GM18951 (cell line): ENCODE results near the gene SLC12A3.
"Not testable (repeated sequence)": the region's sequence is repeated elsewhere in the genome, so short reads cannot be mapped to it uniquely, and the experiment has no call there.

Experiments
- POLR2A ChIP-seq: IDR thresholded peaks from 4 replicates; pipeline ENCODE4 v1.6.1; 2011; ENCODE audit warnings: mild to moderate bottlenecking; ENCODE audit not compliant: insufficient read length, insufficient read depth; ENCODE audit errors: extremely low read depth
- in situ Hi-C: fragments of 300-500 bp; cut with MboI; formaldehyde crosslinking; loops from one replicate; pipeline ENCODE4 v1.12.0; 2022; ENCODE audit warnings: low sequenced_read_pairs, mixed read lengths, inconsistent platforms; ENCODE audit not compliant: unreplicated experiment

SLC12A3 gene

DNA sequence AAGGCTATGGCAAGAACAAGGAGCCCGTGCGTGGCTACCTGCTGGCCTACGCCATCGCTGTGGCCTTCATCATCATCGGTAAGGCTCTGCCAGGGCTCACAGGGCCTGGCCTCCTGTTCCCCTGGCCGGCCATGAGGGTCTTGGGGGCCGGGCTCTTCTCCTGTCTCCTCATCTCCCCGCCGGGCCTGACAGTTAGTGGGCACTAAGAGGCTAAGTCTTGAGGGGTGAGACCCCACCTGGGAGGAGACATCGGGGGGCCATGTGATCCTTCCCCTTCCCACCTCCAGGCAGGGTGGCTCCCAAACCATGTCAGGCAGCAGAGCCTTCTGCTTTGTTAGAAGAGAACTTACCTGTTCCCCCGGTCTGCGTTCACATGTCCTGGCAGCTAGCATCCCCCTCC is 15.2 kb downstream of the SLC12A3 start:
- TF ChIP-seq POLR2A: no peak
- in situ Hi-C loops: no loop called here

DNA sequence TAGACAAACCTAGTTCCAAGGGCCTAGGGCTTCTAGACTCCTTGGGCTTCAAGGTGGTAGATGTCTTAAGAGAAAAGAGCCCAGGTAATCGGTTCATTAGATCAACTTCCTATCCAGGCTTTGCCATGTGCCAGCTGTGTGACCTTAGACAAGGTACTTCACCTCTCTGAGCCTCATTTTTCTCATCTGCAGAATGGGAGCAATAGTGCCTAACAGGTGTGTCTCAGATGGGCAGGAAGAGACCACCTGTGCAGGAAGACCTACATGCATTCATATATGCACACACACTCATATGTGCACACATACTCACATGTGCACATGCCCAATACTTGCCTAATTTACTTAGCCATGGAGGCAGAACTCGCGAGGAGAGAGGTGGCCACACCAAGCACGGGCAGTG is 15.7 kb downstream of the SLC12A3 start:
- in situ Hi-C loops: no loop called here
- TF ChIP-seq POLR2A: no peak

DNA sequence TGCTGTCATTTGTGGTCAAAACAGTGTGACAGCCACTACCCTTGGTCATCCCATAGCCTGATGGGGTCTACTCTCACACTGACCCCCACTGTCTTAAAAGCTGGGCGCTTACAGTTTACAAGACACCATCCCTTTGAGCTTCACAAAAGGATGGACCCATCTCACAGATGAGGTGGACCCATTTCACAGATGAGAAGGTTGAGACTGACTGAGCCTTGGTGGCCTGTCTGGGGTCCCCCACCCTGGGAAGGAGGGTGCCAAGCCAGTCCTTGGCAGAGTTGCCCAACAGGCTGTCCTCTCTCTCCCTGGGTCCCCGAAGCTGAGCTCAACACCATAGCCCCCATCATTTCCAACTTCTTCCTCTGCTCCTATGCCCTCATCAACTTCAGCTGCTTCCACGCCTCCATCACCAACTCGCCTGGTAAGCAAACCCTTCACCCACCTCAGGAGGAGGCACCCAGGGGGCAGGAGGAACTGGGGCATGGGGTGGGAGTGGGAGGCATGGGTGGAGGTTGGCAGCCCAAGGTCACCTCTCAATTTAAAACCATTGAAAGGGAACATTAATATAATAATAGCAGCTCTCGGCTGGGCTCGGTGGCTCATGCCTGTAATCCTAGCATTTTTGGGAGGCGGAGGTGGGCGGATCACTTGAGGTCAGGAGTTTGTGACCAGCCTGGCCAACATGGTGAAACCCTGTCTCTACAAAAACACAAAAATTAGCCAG is 17.2 kb downstream of the SLC12A3 start:
- no peak for TF ChIP-seq POLR2A
- in situ Hi-C loops: no loop called here

DNA sequence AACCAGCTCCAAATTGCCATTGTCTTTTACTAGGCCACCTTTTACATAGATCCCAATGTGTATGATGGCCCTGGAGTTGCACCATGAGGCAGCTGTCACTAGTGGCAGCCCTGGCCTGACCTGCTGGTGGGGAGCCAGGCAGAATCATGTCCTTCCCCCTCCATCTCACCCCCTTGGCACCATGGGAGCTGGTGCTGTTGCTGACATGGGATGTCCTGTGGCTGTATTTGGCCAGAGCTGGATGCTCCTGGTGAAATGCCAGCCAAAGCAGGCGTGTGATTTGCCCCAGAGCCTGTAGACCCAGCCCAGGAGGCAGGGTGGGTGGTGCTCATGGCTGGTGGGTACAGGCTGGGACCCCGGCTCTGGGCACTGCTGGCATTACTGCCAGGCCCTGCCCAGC is 18.6 kb downstream of the SLC12A3 start:
- in situ Hi-C loops: no loop called here
- TF ChIP-seq POLR2A: no peak

DNA sequence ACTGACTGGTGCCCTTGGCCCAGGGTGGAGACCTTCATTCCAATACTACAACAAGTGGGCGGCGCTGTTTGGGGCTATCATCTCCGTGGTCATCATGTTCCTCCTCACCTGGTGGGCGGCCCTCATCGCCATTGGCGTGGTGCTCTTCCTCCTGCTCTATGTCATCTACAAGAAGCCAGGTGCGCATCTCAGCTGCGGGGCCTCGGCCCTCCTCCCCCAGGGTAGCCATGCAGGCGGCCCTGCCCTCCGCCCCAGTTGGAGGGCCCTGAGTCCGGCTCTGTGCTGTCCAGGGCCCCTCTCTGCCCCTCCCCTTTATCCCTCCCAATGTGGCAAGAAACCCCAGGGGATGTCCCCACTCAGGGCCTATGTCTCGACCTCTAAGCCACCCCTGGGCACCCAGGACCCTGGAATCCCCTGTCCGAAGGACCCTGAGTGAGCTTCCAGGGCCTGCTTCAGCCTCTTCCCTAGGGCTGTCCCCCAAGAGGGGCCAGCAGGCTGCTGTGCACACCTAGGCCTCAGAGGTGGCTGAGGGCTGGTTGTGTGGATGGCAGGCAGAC is 19.1 kb downstream of the SLC12A3 start:
- TF ChIP-seq POLR2A: no peak
- in situ Hi-C loops: no loop called here

DNA sequence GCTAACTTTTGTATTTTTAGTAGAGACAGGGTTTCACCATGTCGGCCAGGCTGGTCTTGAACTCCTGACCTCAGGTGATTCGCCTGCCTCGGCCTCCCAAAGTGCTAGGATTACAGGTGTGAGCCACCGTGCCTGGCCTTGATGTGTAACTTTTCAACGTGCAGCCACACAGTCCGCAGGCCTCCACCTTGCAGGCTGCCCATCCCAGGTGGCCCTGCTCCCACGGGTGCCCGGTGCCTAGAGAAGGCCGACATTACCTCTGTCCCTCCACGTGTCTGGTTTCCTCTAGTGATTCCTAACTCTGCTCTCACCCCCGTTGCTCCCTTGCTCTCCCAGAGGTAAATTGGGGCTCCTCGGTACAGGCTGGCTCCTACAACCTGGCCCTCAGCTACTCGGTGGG is 19.9 kb downstream of the SLC12A3 start:
- in situ Hi-C loops: not testable (repeated sequence)

DNA sequence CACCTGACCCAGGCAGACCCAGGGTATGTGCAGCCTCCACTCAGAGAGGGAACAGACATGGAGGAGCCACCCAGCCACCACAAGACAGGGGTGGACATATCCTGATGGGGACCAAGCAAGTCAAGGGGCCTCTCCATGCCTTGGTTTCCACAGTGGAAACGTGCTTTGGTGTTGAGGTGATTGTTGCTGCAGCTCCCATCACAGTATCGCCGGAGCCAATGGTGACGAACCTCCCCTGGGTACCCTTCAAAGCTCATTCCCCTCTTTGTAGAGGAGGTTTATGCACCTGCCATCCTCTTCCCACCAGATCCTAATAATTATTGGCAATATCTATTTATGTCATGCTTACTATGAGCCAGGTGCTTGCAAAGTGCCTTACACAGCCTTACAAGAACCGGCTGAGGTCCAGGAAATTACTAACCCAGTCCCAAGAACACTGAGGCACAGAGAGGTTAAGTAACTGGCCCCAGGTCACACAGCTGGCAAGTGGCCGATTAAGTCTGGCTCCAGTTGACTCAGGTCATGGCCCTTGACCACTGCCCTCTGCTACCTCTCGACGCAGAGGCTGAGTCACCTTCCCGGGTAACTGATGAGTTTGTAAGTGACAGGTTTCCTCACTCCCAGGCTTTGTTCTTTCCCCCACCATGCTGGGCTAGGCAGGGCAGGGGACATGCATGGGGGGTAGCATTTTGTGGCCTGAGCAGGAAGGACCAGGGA is 20.6 kb downstream of the SLC12A3 start:
- no peak for TF ChIP-seq POLR2A
- in situ Hi-C loops: no loop called here

DNA sequence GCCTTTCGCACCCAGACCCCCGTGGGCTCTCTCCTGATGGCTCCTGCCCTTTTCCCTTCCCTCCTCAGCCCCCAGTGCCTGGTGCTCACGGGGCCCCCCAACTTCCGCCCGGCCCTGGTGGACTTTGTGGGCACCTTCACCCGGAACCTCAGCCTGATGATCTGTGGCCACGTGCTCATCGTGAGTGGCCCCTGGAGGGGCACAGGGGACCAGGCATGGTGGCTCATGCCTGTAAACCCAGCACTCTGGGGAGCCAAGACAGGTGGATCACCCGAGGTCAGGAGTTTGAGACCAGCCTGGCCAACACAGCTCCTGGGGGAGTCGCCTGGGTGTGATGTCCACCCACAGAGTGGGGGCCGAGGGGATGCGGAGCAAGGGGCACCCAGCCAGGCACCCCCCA is 21.3 kb downstream of the SLC12A3 start:
- in situ Hi-C loops: no loop called here
- TF ChIP-seq POLR2A: no peak

DNA sequence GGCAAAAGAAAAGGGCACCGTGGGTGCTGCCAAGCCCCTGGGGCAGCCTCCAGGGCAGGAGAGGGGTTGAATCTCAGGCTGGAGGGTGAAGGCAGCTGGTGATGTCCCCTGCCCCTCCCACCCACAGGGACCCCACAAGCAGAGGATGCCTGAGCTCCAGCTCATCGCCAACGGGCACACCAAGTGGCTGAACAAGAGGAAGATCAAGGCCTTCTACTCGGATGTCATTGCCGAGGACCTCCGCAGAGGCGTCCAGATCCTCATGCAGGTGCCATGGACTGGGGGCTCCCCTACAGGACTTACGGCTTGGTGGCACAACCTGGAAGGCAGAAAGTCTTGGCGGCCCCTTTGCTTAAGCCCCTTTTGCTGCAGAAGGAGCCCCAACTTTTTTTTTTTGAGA is 21.8 kb downstream of the SLC12A3 start:
- no peak for TF ChIP-seq POLR2A
- in situ Hi-C loops: no loop called here

DNA sequence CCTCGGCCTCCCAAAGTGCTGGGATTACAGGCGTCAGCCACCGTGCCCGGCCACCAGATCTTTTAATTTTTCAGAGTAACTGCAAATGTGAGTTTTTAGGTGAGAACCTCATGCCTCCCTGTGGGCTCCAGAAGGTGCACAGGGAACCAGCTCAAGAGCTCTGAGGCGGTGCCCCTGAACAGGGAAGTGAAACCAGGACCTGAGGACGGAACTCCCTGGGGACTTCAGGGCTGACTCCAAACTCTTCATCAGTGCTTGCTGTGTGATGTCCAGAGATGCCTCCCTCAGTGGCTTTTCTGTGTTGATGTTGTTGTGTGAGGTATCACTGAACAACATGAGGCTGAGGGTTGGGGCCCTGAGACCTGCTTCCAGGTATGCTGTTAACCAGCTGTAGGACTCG is 23.8 kb downstream of the SLC12A3 start:
- TF ChIP-seq POLR2A: no peak
- in situ Hi-C loops: no loop called here

DNA sequence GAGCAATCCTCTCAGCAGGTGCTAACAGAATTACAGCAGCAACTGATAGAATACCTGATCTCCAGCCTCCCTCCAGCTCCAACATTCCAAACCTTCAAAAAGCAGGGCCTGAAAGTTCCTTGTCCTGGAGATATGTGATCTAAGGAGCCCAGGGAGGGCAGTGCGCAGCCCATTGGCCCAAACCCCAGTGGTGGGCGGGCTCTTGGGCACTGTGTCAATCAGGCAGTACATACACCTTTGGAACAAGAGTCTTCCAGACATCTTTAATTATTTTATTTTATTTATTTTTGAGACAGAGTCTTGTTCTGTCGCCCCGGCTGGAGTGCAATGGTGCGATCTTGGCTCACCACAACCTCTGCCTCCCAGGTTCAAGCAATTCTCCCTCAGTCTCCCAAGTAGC is 24.2 kb downstream of the SLC12A3 start:
- in situ Hi-C loops: no loop called here
- no peak for TF ChIP-seq POLR2A

DNA sequence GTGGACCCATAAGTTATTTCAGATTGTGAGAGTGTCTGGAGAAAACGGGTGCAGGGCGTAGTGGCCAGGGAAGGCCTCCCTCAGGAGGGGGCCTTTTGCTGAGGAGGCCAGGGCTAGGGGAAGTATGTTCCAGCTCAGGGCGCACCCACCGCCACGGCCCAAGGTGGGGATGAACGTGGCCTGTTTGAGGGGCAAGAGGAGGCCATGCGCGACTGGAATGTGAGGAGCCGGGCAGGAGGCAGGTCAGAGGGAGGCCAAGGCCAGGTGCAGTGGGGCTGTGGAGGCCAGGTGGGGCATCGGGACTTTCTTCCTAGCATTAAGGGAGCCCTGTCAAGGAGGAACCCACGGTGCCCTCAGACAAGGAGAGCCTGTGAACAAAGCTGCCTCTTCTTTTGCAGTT is 26.7 kb downstream of the SLC12A3 start:
- in situ Hi-C loops: no loop called here
- TF ChIP-seq POLR2A: no peak

DNA sequence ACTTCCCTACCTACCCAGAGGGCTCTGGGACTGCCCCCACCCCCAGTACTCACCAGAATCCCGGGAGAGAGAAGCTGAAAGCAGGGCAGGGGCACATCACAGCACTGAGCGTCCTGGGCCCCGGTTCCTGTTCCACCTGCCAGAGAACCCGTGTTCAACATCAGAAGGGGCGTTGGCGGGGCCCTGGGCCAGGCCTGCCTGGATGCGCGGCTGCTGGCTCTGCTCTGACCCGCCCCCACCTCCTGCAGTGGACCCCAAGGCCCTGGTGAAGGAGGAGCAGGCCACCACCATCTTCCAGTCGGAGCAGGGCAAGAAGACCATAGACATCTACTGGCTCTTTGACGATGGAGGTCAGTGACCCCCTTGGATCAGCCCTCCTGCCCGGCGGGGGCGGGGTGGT is 27.7 kb downstream of the SLC12A3 start:
- in situ Hi-C loops: no loop called here
- no peak for TF ChIP-seq POLR2A

DNA sequence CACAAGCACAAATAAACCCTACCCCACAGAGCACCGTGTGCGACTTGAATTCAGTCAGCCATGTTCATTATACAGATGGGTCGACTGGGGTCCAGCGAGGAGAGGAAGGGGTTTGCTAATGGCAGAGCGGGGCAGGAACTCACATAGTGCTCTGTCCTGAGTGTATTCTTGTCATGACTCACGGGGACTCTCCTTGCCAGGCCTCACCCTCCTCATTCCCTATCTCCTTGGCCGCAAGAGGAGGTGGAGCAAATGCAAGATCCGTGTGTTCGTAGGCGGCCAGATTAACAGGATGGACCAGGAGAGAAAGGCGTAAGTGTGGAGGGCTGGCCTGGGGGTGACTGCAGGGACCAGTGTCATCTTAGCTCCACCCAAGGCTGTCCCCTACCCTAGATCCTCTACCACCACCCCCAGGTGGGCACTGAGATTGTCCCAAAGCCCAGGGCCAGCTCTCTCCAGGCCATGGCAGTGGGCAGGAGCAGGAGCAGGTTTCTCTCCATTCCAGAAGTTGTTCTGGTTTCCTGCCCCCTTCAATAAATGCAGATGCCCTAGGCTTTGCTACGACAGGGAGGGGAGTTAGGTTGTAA is 29.4 kb downstream of the SLC12A3 start:
- TF ChIP-seq POLR2A: no peak
- in situ Hi-C loops: no loop called here
